CD4-positive, alpha-beta T cell treated with Interleukin-10 for 1 hour (primary cell): ENCODE measurements around the gene RASGEF1B.
A peak's percentile ranks its signal among the peaks of the same experiment; 100 is the strongest.
"Not testable (repeated sequence)": the region's sequence is repeated elsewhere in the genome, so short reads cannot be mapped to it uniquely, and the experiment has no call there.

ENCODE experiments used
- DNase-seq: peaks from one replicate; pipeline ENCODE4 v3.0.0-alpha.2; 2020

Gene RASGEF1B

DNA sequence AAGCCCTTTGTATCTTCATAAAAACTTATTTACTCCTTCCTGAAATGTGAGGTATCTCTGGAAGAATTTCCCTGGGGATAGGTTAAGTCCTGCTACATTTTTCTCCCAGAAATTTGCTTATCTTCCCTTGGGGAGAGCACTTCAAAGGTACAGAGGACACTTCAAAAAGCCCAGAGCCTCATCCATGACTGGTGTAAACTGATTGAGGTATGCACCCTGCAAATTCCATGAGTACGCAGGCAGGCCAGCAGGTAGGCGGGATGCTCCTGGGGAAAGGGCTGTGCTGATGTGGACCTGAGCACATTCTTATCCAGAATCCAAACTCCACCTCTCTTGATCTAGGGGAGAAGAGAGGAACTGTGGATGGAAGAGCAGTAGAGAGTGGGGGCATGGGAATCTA is 26.3 kb upstream of the RASGEF1B start:
- no peak for DNase-seq

DNA sequence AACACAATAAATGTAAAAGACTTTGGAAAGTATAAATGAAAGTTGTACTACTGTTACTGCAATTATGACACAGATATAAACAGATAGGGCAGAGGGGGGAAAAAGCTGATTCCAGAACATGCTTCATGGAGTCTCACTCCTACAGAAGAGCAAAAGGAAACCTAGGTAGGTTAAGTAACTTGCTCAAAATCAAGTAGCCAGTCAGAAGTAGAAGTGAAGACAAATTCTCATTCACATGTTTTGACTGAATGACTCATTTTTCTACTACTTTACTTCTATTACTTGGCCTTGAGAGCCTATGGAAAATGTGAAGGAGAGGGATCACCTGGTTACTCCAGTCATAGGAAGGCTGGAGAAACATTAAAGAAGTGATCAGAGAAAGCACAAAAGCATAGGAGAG is 23.6 kb upstream of the RASGEF1B start:
- DNase-seq, result no peak

DNA sequence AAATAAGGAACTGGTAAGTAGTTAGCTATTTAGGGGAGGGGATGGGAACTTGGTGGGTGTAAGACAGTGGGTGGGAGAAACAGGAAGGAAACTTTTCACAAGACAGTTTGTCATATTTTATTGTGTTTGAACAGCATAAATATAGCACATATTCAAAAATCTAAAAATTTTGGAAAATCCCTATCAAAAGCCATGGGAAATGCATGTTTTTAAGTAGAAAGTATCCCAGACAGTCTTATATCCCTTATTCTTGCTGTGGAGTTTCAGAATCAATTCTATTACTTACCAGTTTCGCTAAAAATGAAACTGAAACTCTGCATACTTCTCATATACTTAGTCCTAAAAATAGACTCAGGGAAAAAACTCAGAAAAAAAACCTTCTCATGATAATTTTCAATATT is 22.3 kb upstream of the RASGEF1B start:
- peak; percentile 36 for DNase-seq

DNA sequence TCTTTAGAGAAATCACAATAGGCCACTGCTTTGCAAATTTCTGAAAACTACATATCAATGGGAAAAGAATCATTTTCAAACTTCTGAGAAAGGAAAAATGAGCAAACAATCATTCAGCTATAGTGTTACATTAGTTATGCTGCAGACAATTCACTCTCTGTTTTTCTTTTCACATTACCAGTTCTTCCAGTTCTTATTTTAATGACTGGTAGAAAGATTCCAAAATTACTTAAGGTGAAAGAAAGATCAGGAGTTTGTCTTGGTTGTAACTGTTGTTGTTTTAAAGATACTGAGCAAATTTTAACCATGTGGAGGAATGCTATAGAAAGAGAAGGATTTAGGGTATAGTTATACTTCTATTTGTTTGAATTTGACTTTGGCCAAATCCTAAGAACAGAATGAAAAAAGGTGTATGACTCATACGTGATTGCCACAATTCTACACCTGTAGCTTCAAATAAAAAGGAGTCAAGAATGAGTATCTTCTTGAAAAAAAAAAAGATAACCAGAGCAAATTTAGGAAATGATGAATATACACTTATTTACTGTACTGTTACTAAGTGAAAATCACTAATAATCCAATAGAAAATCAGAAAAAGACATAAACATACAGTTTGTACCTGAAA is 21.0 kb upstream of the RASGEF1B start:
- DNase-seq, result no peak

DNA sequence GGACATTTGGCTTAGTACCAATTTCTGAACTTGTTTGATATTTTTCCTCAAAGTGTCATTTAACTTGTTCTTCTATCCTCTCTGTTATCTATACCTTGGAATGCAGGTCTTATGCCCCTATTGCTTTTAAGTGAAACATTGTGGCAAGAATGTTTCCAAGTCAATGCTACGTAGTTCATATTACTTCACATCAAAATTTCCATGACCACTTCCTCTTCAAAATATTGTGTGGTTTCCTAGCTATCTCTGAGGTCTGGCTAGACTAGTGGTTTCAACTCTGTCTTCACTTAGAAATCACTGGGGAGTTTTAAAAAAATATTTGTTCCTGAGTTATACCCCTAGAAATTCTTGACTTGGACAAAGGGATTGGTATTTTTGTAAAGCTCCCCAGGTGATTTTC is 20.2 kb upstream of the RASGEF1B start:
- DNase-seq, result peak; percentile 86

DNA sequence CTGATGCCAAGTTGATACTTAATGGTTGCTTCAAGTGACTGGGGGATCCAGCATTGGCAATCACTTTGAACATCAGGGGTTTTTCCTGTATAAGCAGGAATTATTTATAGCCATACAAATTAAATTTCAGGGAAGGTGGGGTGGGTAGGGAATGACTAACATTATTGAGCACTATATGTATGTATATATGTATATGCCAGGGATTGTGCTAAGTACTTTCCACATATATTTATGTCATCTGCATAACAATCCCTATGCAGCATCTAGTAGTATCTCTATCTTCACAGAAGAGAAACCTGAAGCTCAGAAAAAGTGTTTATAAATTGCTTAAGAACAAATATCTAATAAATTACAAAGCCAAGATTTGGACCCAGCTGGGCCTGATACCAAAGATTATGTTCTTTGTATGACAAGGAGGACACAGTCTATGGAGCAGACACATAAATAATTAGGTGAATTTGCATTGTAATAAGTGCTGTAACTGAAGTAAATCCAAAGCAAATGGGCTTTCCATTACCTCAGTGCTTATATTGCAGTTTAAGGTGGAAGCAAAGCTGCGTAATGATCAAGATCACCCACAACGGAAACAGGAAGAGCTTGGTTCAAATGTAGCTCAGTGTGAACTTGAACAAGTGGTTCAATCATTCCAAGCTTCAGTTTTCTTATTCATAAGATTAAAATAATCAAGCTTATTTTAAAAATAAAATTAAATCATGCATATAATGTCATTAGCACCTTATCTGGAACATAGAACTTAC is 18.9 kb upstream of the RASGEF1B start:
- peak; percentile 56 for DNase-seq

DNA sequence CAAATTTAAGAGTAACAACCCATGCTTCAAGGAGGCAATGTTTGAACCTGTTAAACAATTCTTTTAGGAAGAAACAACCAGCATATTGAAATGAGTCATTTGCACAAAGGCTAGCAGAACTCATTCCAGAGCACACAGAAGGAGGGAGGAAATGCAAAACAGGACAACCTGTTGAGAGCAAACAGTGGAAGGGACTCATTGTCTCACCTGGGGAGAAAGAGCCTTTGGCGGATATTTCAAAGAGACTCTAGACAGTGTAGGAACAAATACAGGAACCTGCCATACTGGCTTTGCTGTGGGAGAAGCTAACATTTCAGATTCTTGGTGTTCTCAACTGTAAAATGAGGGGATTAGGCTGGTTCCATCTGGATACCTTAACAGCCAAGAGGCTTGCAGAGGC is 14.8 kb upstream of the RASGEF1B start:
- no peak for DNase-seq

DNA sequence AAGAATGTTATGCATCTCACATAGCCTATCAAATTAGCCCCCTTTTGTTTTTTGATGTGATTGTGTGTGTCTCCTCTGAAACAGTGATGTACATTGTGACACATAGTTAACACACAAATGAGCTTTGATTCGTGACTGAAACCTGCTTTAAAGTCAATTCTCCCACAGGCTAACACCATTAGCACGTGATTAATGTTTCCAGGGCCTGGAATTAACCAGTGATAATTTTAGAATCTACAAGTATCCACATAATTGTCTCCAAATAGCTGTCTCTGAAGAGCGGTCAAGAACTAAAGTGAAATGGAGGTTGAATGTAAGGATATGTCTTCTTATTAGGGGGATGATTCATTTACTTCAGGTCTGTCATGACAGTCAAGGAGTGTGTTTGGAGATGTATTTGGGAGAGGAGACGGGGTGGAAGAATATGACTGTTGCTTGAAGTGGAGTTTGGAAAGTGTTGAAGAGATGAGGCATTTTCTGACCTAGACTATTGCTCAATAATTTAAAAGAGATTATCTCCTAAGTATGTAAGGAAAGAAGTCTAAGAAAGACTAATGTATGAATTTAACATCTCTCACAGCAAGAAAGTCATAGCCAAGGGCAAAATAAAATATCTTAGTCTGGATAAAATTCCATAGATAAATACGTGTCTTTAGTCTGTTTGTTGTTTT is 13.7 kb upstream of the RASGEF1B start:
- no peak for DNase-seq

DNA sequence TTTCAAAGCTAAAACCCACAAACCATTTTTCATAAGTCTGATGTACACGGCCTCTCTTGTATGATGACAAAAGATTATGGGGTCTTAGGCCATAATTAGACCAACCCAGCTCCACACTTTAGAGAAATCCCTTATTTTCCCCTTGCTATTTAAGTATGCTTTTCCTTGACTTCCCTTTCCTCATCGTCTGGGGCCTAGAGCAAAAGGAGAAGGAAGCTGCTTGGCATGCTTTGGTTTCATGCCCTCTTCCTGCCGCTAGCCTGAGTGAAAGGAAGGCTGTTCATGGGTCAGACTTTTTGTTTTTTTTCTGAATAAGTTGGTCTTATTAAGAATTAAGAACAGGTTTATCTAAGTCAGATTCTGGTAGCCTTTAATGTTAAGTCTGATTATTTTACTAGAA is 10.6 kb upstream of the RASGEF1B start:
- DNase-seq, result no peak

DNA sequence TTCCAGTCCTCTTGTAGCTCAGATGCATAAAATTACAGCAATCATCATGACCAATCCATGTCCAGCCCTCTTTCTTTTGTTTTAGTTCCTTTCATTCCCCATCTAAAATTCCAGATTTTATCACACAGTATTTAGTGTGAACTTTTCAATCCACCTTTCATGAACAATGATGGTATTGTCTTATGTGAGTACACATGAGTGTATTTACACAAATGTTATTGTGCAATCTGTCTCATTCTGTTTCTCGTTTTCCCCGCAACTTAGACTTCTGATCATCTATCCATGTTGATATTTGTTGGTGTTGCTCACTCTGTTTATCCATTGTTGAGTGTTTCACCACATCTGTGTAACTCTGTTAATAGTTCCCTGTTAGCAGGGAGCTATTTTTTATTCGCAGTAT is 9.4 kb upstream of the RASGEF1B start:
- no peak for DNase-seq

DNA sequence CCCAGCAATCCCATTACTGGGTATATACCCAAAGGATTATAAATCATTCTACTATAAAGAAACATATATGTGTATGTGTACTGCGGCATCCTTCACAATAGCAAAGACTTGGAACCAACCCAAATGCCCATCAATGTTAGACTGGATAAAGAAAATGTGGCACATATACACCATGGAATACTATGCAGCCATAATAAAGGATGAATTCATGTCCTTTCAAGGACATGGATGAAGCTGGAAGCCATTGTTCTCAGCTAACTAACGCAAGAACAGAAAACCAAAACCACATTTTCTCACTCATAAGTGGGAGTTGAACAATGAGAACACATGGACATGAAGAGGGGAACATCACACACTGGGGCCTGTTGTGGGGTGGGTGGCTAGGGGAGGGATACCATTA is 7.9 kb upstream of the RASGEF1B start:
- DNase-seq, result not testable (repeated sequence)

DNA sequence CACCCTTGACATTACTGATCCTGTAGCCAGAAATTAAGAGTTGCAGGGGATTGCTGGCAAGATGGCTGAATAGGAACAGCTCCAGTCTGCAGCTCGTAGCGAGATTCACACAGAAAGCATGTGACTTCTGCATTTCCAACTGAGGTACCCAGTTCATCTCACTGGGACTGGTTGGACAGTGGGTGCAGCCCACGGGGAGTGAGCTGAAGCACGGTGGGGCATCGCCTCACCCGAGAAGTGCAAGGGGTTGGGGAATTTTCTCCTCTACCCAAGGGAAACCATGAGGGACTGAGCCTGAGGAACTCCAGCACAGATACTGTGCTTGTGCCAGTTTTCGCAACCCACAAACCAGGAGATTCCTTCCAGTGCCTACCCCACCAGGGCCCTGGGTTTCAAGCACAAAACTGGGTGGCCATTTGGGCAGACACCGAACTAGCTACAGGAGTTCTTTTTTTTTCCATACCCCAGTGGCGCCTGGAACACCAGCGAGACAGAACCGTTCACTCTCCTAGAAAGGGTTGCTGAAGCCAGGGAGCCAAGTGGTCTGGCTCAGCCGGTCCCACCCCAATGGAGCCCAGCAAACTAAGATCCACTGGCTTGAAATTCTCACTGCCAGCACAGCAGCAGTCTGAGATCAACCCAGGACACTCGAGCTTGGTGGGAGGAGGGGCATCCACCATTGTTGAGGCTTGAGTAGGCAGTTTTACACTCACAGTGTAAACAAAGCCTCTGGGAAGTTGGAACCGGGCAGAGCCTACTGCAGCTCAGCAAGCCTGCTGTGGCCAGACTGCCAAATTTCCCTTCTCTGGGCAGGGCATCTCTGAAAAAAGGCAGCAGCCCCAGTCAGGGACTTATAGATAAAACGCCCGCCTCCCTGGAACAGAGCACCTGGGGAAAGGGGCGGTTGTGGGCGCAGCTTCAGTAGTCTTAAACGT is 1.9 kb upstream of the RASGEF1B start:
- DNase-seq, result not testable (repeated sequence)

DNA sequence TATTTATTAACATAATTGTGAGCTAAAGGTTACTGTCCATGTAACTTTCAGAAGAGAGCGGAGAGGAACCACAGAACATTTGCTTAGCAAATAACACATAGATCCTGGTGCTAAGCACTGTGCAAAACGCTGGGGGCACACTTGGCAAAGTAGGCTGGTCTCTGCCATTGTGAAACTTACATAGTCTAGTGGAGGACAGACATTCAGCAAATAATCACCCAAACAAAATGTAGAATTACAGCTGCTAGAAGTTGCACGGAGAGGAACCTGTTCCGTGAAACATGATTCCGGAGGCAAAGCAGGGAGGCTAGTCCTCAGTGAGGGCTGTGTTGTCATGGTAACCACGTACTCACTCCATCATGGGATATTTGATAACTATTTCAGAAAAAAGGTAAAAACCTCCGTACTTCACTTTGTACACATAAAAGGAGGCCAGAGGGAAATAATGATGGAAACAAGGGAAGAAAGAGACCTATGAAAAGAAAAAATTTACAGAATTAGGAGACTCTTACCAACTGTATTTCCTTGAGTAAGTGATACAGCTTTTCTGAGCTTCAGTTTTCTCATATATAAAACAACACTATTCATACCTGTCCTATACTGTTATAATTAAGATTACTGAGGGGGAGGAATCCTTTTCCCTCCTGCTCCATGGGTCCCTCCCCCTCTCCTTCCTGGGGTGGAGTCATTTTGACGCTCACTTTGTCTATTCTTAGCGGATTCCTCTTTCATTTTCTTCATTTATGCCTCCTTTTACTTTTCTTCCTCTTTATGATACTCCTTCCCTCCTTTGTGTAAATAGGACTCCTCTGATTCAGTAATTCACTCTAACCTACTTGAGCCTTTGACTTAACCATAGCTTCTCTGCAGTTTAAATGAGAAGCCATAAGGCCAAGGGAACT is 825 bp upstream of the RASGEF1B start:
- no peak for DNase-seq

DNA sequence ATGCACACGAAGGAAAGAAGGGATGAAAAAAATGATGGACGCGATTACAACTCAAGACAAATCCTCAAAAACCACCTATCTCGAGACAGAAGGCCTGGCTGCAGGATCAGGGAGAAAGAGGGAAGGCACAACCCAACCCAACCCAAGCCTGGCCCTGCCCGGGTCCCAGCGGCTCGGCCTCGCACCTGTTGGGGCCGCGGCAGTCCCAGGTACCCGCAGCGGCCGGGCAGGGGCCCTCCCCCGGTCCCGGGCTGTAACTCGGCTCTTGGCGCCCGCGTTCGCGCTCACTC is 464 bp downstream of the RASGEF1B start:
- no peak for DNase-seq

DNA sequence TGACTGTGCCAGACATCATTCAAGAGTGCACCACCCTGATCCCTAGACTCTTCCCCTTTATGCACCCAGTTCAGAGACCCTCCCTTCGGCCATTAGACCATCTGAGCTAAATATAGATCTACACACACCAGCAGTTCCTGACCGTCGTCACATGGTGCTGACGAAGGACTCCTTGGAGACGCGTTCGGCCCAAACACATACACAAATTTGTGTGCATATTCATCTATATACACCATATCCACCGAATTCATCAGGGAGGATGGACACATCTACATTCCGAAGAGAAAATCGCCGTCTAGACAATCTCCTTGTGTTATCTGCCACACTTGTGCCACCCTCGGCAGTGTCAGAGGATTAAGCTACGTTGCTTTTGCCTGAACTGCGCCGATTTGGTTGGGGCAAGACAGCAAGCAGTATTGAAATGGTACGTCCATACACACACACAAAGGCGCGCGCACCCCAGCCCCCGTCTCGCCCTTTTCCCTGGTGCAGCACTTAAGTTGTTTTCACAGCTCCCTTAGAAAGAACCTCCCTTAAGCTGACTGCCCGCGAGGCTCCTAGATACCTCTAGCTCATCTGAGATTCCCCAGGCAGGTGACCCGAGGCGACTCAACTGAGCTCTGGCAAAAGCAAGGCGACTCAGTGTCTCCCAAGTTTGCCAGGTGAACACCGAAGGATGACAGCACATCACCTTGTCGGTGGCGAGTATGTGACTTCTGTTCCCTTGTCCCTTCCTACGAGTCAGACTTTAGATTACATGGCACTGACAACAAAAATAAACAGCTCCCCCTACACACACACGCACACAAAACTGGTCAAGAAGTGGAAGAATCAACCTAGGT is 1.0 kb downstream of the RASGEF1B start:
- peak; percentile 61 for DNase-seq

DNA sequence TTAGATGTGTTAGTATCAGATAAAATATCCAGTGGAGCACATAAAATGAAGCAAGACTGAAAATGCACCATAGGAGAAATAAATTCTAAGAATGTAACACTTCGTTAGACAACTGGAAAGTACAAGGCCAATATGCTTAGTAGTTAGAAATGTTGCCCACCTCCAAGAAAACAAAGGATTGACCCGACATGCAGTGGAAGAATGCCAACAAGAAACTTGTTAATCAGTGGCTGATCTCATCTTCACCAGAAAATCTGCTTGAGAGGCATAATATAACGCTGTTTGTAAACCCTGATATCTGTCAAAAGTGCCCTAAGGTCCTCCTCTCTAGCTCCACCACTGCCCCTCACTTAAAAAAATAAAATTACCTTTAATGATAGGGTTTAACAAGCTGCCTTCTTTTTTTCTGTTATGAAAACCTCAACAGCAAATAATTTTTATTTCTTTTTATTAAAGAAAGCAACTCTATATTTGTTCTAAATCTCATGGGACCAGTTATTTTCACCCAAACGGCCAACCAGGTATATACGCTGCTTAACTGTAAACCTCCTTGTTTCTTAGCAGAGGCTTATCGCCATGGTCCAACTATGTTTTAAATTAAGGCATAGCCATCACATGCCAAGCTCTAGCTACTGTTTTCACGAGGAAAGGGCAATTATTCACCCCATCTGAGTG is 1.8 kb downstream of the RASGEF1B start:
- DNase-seq, result no peak

DNA sequence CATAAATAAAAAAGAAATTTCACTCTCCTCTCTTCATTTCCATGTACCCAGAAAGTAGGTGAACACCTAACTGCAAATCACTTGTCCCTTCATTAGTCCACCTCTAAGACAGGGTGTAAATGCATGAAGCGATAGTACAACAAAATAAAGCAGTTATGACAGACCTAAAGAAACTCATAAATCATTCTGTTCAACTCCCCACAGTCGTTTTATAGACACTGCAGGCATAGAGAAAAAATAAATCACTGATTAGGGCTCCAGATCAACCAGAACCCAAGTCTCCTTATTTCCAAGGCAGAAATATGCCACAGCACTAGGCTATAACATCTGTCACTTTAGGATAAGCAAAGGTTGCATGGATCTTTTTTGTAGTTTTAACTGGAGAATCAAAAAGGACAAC is 3.0 kb downstream of the RASGEF1B start:
- no peak for DNase-seq

DNA sequence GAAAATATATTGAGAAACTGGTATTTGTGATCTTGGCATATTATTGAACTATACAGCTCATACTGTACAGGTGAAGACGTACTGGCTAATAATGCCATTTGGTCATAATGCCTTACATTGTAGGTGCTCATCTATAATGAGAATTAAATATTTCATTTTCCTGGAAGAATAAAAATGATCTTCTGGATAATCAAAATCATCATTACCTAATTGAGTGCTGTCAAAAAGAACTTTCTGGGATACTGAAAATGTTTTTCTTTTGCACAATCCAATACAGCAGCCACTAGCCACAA is 4.1 kb downstream of the RASGEF1B start:
- no peak for DNase-seq

DNA sequence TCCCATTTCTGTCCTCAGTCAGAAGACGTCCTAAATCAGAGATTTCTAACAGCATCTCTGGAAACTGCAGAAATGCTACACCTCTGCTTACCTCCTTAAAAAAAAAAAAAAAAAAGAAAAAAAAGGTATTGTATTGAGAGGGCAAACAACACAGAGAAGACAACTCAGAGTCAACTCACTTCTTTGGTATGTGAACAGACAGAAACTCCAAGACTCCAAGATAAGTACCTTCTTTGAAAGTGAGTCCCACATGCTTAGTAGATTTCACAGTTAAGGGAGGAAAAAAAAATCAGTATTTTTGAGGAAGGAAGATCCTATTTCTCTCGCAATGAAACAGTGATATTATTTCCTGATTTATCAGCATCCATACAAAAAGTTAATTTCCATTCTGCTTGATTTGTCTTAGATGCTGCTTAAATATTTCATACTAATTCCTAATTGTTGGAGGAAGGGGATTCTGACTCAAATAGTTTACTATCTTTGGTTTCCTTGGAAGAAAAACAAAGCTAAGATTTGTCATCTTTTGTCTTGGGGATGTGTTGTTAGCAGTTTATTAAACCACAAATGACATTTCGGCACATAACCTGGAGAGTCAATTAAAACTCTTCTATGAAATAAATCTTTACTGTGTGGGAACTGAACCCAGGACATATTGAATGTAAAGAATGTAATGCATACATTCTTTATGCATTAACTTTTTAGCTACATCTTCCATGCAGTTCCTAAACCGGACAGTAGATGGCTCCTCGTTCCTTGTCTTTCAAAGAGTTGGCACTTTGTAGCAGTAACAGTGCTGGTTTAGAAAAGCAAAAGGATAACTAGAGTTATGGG is 4.7 kb downstream of the RASGEF1B start:
- DNase-seq, result peak; percentile 85
